Measurements from ENCODE around the gene DIO3.

DNA sequence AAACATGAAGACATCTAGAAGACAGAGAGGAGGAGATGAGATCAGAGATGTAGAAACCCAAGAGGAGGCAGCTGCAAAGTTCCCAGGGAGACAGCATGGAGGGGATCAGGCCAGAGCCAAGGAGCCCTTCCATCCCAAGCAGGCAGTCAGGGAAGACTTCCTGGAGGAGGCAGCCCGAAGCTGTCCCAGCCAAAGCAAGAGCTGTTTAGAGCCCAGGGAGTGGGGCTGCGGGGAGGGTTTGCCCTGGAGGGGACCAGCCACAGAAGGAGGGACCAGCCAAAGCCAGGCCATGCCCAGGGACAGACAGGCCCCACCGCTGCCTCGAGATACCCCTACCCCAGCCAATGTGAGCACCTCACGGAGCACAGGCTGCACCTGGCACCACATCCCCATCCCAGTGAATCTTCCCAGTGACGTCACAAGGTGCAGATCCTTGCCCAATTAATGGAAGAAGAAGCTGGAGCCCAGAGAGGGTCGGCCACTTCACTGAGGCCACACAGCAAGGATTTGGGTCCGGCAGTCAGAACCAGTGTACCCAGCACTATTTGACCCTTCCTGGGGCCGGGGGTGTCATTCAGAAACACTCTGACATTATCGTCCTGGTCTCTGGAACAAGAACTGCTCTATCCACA is 14.1 kb upstream of the DIO3 start:
- TF ChIP-seq EZH2 (IDR thresholded peaks at IDR 0.05; ENCODE audit: low read length, unreplicated experiment) (no peak), EZH2phosphoT487 (IDR thresholded peaks at IDR 0.05; ENCODE audit: borderline replicate concordance, low read length) (no peak)
- TF ChIP-seq, protein P1, sequence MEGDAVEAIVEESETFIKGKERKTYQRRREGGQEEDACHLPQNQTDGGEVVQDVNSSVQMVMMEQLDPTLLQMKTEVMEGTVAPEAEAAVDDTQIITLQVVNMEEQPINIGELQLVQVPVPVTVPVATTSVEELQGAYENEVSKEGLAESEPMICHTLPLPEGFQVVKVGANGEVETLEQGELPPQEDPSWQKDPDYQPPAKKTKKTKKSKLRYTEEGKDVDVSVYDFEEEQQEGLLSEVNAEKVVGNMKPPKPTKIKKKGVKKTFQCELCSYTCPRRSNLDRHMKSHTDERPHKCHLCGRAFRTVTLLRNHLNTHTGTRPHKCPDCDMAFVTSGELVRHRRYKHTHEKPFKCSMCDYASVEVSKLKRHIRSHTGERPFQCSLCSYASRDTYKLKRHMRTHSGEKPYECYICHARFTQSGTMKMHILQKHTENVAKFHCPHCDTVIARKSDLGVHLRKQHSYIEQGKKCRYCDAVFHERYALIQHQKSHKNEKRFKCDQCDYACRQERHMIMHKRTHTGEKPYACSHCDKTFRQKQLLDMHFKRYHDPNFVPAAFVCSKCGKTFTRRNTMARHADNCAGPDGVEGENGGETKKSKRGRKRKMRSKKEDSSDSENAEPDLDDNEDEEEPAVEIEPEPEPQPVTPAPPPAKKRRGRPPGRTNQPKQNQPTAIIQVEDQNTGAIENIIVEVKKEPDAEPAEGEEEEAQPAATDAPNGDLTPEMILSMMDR (conservative IDR thresholded peaks at IDR 0.05; ENCODE audit: low read depth, low read length) = no peak
